C1 segment of cervical spinal cord (tissue), 14 donors: ENCODE measurements around the gene CHSY3.

ENCODE experiments used
- DNase-seq, 14 donors: peaks; one replicate each; lab custom pipeline; 2025; lab: John Stamatoyannopoulos, UW

The CHSY3 gene

DNA sequence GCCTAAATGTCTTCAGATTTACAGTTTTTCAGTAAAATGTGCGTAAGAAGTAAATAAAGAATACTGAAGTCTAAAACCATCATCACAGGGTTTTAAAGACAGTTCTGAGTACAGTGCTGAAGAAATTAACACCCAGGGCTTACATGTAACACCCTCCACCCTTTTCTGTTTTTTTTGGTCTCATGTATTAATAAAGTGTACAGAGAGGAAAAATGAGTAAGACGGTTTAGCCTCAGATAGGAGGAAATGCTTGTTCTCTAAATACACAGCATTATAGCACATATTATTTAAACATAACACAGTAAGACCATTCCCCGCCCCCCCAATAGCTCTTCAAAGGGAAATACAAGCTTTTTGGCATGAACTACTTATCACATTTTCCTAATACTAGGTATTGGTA is 119.3 kb downstream of the CHSY3 start:
- no peak for DNase-seq

- DNase-seq: no peak
These were observed 119.7 kb downstream of the CHSY3 start for GRCh38 chr5:130024006-130024405.

DNA sequence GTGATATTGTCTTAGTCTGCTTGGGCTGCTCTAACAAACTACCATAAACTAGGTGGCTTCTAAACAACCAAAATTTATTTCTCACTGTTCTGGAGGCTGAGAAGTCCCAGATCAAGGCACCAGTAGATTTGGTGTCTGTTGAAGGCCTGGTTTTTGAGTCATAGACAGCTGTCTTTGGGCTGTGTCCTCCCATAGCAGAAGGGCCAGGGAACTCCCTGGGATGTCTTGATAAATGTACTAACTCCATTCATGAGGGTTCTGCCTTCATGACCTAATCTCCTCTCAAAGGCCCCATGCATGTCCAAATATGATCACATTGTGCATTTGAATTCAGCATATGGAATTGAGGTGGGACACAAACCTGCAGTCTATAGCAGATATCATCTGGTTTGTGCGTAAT is 121.2 kb downstream of the CHSY3 start:
- no peak for DNase-seq

DNA sequence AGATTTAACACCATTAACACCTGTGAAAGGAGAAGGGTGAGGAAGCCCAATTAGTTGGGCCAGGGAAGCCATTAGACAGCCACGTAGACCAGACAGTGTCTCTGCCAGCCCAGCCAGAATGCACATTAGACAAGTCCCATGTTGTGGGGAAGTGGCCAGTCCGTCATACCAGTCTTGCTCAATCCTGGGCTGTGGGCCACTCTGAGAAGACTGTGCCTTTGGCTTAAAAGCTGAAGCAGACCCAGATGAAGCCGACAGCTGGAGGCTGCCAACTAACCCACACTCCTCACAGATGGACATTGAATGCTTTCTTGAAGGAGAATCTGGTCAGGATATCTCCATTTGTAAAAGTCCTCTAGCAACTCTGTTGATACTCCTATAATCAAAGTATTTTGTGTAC is 128.5 kb downstream of the CHSY3 start:
- peak in 8 of 14 donors; percentile 3 to 41 (median 28) for DNase-seq

DNA sequence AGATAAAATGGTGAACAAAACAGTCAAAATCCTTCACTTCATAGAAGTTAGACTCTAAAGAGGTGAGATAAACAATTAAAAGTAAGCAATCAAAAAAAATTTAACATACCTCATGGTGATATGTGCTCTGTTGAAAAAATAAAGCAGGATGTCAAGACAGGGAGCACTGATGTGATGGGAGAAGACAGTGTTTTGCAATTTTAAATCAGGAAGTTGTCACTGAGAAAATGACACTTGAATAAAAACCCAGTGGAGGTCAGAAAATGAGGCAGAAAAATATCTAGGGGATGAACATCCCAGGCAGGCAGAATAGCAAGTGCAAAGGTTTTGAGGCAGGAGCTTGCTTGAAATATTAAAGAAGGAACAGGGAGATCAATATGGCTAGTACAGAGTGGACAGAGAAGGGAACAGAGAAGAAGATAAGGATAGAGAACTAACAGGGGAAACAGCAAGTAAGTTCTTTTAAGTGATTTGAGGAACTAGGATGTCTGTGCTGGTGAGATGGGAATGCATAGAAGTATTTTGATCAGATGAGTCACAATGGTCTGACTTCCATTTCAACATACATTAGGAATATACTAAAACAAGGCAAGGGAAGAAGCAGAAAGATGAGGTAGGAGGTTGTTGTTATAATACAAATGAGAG is 130.4 kb downstream of the CHSY3 start:
- DNase-seq: peak in 1 of 14 donors; percentile 0

GRCh38 chr5:130035388-130035787 is 131.1 kb downstream of the CHSY3 start:
- DNase-seq: no peak

DNA sequence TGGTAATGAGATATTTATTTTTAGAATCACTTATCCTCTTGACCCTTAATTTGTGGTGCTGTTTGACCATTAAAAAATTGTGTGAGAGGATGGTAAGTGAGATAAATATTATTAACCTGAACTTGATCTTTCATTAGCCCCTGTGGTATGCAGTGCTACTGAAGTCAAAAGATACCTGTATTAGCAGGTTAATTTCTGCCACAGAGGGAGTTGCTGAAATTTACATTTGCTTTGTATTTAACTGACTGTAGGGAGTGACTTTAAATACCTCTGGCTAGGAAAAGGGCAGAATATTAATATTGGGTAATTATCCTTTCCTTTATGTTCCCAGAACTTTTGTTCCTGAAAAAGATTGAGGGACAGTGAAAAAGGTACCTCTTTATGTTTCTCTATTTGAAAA is 133.6 kb downstream of the CHSY3 start:
- DNase-seq: no peak

DNA sequence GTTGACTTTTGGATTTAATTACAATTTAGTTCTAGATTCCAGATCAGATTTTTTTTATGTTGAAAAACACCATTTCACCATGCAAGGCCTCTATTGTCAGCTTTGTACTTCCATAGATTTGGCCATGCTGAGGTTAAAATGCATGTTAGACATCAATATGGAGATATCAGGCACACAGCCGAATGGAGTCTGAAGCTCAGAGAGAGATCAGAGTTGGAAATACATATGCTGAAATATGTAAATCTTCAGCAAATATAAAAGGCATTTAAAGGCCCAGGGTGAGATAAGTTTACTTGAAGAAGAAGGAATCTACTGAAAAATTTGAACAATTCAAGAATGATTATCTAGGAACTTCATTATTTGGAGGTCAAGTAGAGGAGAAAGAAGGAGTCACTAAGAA is 139.6 kb downstream of the CHSY3 start:
- DNase-seq: no peak

GRCh38 chr5:130045334-130045733 is 141.1 kb downstream of the CHSY3 start:
- DNase-seq: no peak

- no peak for DNase-seq
These were observed 146.3 kb downstream of the CHSY3 start for GRCh38 chr5:130050585-130050984.

- DNase-seq: no peak
These were observed 148.5 kb downstream of the CHSY3 start for GRCh38 chr5:130052752-130053151.

GRCh38 chr5:130055572-130055971 is 151.3 kb downstream of the CHSY3 start:
- no peak for DNase-seq

- DNase-seq: no peak
These were observed 157.5 kb downstream of the CHSY3 start for GRCh38 chr5:130061746-130062145.

GRCh38 chr5:130063603-130064002 is 159.3 kb downstream of the CHSY3 start:
- DNase-seq: no peak

GRCh38 chr5:130064484-130064883 is 160.2 kb downstream of the CHSY3 start:
- no peak for DNase-seq

DNA sequence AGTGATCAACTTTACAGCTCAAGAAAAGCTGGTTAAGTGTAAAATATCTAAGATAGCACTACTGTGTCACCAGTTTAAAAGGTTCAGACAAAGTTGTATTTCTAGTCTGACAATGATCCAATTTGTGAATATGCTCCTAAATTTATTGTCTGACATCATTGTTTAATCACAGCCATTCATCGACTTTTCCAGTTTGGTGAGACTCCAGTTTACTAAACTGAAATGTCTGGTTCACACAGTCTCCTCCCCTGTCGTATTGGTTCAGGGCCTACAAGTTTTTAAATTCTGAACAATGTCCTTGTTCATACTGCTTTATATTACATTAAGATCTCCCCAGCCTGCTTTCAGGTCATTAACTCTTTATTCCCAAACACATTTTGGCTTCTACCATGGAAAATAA is 161.4 kb downstream of the CHSY3 start:
- DNase-seq: no peak

DNA sequence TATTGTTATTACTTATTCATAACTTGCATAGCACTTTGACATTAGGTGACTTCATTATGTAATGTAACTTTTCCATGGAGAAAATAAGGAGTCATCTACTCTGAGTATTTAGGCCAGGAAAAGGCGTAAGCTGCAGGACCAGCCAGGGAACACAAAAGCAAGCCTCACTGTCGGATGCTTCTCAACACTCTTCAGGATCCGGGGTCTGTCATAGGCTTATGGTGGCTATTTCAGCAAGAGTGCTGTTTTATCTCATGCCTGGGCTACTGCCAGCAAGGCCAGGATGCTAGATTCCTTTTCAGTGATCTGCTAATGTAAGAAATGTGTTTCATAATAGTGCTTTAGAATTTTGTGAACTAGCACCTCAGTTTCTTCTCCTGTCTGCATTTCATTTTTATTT is 162.4 kb downstream of the CHSY3 start:
- no peak for DNase-seq

DNA sequence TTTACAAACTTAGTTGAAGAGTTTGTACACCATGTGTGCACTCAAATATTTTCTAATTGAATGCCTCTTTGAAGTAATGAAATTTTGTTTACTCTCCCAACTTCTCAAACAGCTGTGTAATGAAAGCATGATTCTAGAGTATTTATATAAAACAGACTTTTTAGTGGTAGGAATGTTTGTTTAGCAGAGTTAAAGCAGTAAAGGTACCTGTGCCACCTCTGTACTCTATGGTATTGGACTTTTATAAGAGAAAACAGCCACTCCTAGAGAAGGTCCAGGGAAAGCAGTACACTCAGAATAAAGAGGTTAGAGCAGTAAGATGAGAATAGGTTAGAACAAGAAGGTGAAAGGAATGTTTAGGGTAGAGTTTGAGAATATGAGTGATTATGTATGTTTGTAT is 163.1 kb downstream of the CHSY3 start:
- no peak for DNase-seq

GRCh38 chr5:130068101-130068500 is 163.8 kb downstream of the CHSY3 start:
- DNase-seq: no peak

DNA sequence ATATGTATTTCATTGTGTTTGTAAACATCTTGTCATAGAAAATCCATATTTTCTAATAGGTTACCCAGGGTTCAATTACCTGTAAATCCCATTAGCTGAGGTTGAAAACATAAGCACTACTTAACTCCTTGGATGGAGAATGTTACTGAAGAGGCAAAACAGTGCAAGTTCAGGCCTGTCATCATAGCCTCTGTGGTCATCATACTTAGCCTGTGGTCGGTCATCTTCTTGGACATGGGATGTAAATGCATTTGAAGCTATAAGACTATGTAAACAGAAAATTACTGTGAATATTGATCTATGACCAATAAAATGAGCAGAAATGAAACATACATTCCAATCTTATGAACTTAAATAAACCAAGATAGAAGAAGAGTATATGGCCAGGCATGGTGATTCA is 164.7 kb downstream of the CHSY3 start:
- no peak for DNase-seq

DNA sequence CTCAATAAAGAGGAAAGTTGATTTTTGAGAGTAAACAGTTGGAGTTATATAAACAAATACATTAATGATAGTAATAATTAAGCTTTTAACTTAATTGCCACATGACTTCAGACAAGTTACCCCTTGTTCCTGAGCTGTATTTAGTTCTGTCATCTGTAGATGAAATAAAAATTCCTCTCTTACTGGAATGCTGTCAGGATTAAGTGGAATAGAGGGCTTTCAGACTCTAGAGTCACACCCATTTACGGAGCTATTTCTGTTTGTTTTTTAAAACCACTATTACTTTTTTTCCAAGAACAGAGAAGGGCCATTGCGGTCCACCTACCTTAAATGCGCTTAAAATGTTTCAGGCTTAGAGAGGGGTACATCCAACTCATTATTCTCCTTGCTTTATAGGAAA is 170.6 kb downstream of the CHSY3 start:
- DNase-seq: no peak

DNA sequence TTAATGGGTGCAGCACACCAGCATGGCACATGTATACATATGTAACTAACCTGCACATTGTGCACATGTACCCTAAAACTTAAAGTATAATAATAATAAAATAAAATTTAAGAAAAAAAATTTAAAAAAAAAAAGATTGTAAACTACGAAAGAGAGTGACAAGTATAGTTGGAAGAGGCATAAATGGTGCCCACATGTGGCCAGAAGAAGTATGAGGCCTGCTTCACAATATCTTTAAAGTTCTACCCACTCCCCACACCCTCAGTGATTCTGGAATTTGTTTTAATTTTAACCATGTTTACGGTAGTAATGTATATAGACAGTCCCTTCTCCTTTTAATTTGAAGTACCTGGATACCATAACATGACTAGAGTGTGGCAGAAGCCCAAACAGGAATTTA is 172.7 kb downstream of the CHSY3 start:
- DNase-seq: no peak

- DNase-seq: no peak
These were observed 174.4 kb downstream of the CHSY3 start for GRCh38 chr5:130078661-130079060.

DNA sequence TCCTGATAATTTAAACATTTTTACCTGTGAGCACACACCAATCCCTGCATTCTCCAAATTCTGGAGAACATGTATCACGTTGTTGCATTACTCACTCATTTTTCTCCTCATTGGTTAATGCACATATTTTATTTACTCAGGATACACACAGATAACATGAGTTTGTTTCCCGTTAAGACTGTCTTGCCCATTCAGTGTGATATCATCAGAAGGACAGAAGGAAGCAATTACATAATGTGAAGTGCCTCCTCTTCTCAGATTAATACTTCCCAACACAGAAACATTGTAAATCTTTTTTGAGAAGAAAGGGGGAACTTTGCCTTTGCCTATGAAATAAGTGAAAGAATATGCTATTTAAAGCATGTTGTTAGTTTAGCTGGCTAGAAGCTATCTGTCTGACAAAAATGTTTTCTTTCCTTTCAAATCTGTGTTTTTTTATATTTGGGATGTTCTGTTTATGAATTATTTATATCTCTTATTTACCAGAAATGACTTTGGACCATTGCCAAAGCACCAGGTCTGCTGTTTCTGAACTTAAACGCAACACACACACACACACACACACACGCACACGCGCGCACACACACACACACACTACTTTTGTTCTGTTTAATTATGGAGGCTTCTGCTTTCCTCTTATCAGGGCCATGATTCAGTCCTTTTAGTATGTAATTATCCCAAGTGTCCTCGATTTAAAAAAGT is 186.5 kb downstream of the CHSY3 start:
- DNase-seq: no peak
